ENCODE measurements around the gene TMEM250. TPM values are rescaled to one million over a fixed set of nuclear protein-coding genes. Genes with fewer than 3 reads are reported as not detected.

Gene TMEM250
- total RNA-seq, 1 experiment from 2014 or later, result 48.3 TPM

GRCh38 chr9:136078024-136078423 is 40.7 kb downstream of the TMEM250 start:
- no peak for DNase-seq (ENCODE audit: low spot score)
- in situ Hi-C loops (cut with HindIII; ENCODE audit: low sequenced_read_pairs), result no loop called here

GRCh38 chr9:136077491-136077890 is 41.2 kb downstream of the TMEM250 start:
- in situ Hi-C loops (cut with HindIII; ENCODE audit: low sequenced_read_pairs), result no loop called here
- no peak for DNase-seq (ENCODE audit: low spot score)

GRCh38 chr9:136075881-136076678 is 42.6 kb downstream of the TMEM250 start:
- in situ Hi-C loops (cut with HindIII; ENCODE audit: low sequenced_read_pairs), result no loop called here
- no peak for DNase-seq (ENCODE audit: low spot score)

- in situ Hi-C loops (cut with HindIII; ENCODE audit: low sequenced_read_pairs), result no loop called here
- no peak for DNase-seq (ENCODE audit: low spot score)
Measured at GRCh38 chr9:136075134-136075841, 43.4 kb downstream of the TMEM250 start.

GRCh38 chr9:136074706-136075105 is 44.0 kb downstream of the TMEM250 start:
- in situ Hi-C loops (cut with HindIII; ENCODE audit: low sequenced_read_pairs), result no loop called here
- DNase-seq (ENCODE audit: low spot score), result no peak

Other genes starting within 250 kb of the TMEM250 start
- 18.1 and 19.7 TPM in 2 replicates for gene CAMSAP1, start 211.3 kb downstream of the TMEM250 start, total RNA-seq (2014; rRNA removed; shearing (Covaris generic))
- gene UBAC1, start 157.5 kb downstream of the TMEM250 start, total RNA-seq (2014; rRNA removed; shearing (Covaris generic)), result 93.7 and 104 TPM in 2 replicates
- 12.8 and 13.9 TPM in 2 replicates for gene NACC2, start 23.6 kb downstream of the TMEM250 start, total RNA-seq (2014; rRNA removed; shearing (Covaris generic))
- not detected in 2 replicates for gene LHX3, start 86.3 kb upstream of the TMEM250 start, total RNA-seq (2014; rRNA removed; shearing (Covaris generic))
- gene QSOX2, start 126.9 kb upstream of the TMEM250 start, total RNA-seq (2014; rRNA removed; shearing (Covaris generic)), result 9.0 and 13.7 TPM in 2 replicates
- 0.55 and 0.61 TPM in 2 replicates for gene CCDC187, start 185.2 kb upstream of the TMEM250 start, total RNA-seq (2014; rRNA removed; shearing (Covaris generic))
- 49.1 and 50.3 TPM in 2 replicates for gene GPSM1, start 208.7 kb upstream of the TMEM250 start, total RNA-seq (2014; rRNA removed; shearing (Covaris generic))
- 34.2 and 70.6 TPM in 2 replicates for gene DNLZ, start 244.9 kb upstream of the TMEM250 start, total RNA-seq (2014; rRNA removed; shearing (Covaris generic))

All from G401 (cell line).